Gastrocnemius medialis (tissue), 4 donors: Measurements from ENCODE around the gene ARHGEF9.

Experiments
- POLR2A ChIP-seq, 2 donors: fragments of 450-650 bp; IDR thresholded peaks; one replicate each; pipeline ENCODE4 v1.6.1; 2017; ENCODE audit warnings: antibody characterized with exemption in 2 of 2, mild to moderate bottlenecking in 2 of 2, moderate library complexity in 2 of 2
- TF ChIP-seq, protein P1 (sequence below), 5 experiments: fragments of 450-650 bp in 3 of 5; fragments of 200-600 bp in 2 of 5; sonication (generic) in 2 of 5; IDR thresholded peaks in 4 of 5; conservative IDR thresholded peaks in 1 of 5; 1 replicate in 4 of 5; 2 replicates in 1 of 5; pipeline ENCODE4 v1.5.1; 2016 to 2019; ENCODE audit warnings: antibody characterized with exemption in 5 of 5, mild to moderate bottlenecking in 3 of 5, moderate library complexity in 3 of 5

DNA sequence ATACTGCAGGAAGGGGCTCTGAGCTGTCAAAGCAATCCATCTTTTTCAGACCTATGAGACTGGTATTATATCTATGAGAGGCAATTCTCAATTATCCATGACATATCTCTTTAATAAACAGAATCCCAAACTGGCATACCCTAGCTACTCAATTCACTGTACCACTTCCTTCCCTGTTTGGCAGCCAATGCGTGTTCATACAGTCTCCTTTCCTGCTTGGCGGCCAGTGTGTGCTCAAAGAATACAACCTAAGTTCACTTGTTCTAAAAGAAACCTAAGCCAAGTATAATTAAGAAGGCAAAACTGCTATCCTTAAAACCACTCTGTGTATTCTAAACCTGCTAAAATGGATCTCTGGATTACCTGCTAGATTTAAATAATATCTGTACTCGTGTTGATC lies 38.3 kb downstream of the ARHGEF9 start:
- TF ChIP-seq, protein P1, sequence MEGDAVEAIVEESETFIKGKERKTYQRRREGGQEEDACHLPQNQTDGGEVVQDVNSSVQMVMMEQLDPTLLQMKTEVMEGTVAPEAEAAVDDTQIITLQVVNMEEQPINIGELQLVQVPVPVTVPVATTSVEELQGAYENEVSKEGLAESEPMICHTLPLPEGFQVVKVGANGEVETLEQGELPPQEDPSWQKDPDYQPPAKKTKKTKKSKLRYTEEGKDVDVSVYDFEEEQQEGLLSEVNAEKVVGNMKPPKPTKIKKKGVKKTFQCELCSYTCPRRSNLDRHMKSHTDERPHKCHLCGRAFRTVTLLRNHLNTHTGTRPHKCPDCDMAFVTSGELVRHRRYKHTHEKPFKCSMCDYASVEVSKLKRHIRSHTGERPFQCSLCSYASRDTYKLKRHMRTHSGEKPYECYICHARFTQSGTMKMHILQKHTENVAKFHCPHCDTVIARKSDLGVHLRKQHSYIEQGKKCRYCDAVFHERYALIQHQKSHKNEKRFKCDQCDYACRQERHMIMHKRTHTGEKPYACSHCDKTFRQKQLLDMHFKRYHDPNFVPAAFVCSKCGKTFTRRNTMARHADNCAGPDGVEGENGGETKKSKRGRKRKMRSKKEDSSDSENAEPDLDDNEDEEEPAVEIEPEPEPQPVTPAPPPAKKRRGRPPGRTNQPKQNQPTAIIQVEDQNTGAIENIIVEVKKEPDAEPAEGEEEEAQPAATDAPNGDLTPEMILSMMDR (IDR thresholded peaks at IDR 0.05 in 4 of 5, conservative IDR thresholded peaks at IDR 0.05 in 1 of 5): no peak
- TF ChIP-seq POLR2A (IDR thresholded peaks at IDR 0.05): no peak
